HepG2 (cell line): ENCODE measurements around the gene ZNF764. TPM values are rescaled to one million over a fixed set of nuclear protein-coding genes. Genes with fewer than 3 reads are reported as not detected.

Source experiments
- AKNA ChIP-seq: sonication (generic); formaldehyde crosslinking; IDR thresholded peaks from 2 replicates; pipeline ENCODE4 v1.4.0; 2020; ENCODE audit warnings: missing genetic modification reagents, borderline replicate concordance
- ASH2L ChIP-seq: fragments of 300-600, 200-600 bp; sonication (generic); IDR thresholded peaks from 2 replicates; pipeline ENCODE4 v1.7.0; 2017; ENCODE audit warnings: low read depth, mild to moderate bottlenecking, moderate library complexity, mixed read lengths, low read length; ENCODE audit not compliant: insufficient read length
- CC2D1A ChIP-seq: sonication (generic); formaldehyde crosslinking; IDR thresholded peaks from 2 replicates; pipeline ENCODE4 v1.8.1; 2023; ENCODE audit warnings: mild to moderate bottlenecking, missing genetic modification reagents
- EZH2 ChIP-seq: conservative IDR thresholded peaks from 2 replicates; pipeline ENCODE4 v1.6.1; 2012; ENCODE audit warnings: mild to moderate bottlenecking, low read depth, low read length, moderate library complexity
- LCORL ChIP-seq, 2 experiments: fragments of 450-650 bp in 1 of 2; sonication (generic) in 1 of 2; formaldehyde crosslinking in 1 of 2; IDR thresholded peaks; 2 replicates each; pipeline versions ENCODE4 v1.5.0 to v1.6.1; 2017 to 2020; ENCODE audit warnings: antibody characterized with exemption in 1 of 2, missing genetic modification reagents in 1 of 2
- PRPF4 ChIP-seq: fragments of 200-400 bp; formaldehyde crosslinking; IDR thresholded peaks from 2 replicates; pipeline ENCODE4 v1.6.1; 2016; ENCODE audit warnings: low read length, low read depth; ENCODE audit not compliant: poor library complexity, severe bottlenecking
- RFXAP ChIP-seq: sonication (generic); formaldehyde crosslinking; IDR thresholded peaks from 2 replicates; pipeline ENCODE4 v1.4.0; 2020; ENCODE audit warnings: missing genetic modification reagents, borderline replicate concordance
- SATB2 ChIP-seq: sonication (generic); formaldehyde crosslinking; IDR thresholded peaks from 2 replicates; pipeline ENCODE4 v1.5.0; 2020; ENCODE audit warnings: missing genetic modification reagents
- SMC3 ChIP-seq: IDR thresholded peaks from 2 replicates; pipeline ENCODE4 v1.6.1; 2011; ENCODE audit warnings: low read length, improper control_type of control experiment
- TBX2 ChIP-seq: sonication (generic); formaldehyde crosslinking; IDR thresholded peaks from 2 replicates; pipeline ENCODE4 v1.5.0; 2020; ENCODE audit warnings: missing genetic modification reagents, mild to moderate bottlenecking, borderline replicate concordance
- TRAFD1 ChIP-seq: sonication (generic); formaldehyde crosslinking; IDR thresholded peaks from 2 replicates; pipeline ENCODE4 v1.5.1; 2020; ENCODE audit warnings: missing genetic modification reagents, mild to moderate bottlenecking, borderline replicate concordance
- ZBTB38 ChIP-seq: sonication (generic); formaldehyde crosslinking; IDR thresholded peaks from 2 replicates; pipeline ENCODE4 v1.5.1; 2020; ENCODE audit warnings: mild to moderate bottlenecking, missing genetic modification reagents
- ZMAT3 ChIP-seq: sonication (generic); formaldehyde crosslinking; conservative IDR thresholded peaks from 2 replicates; pipeline ENCODE4 v1.7.0; 2021; ENCODE audit warnings: missing genetic modification reagents
- ZNF543 ChIP-seq: sonication (generic); formaldehyde crosslinking; IDR thresholded peaks from 2 replicates; pipeline ENCODE4 v1.4.0; 2020; ENCODE audit warnings: mild to moderate bottlenecking, missing genetic modification reagents
- ZNF646 ChIP-seq: sonication (generic); formaldehyde crosslinking; IDR thresholded peaks from 2 replicates; pipeline ENCODE4 v1.9.0; 2021; ENCODE audit warnings: mild to moderate bottlenecking, missing genetic modification reagents
- polyA plus RNA-seq, 8 experiments: library from polyadenylated mRNA; depleted of rRNA in 3 of 8; stranded (reverse) in 7 of 8; unstranded in 1 of 8; fragments of >200 nt; fragmentation: Illumina TruSeq in 4 of 8; extraction: Trizol in 4 of 8; gene quantifications; 2 replicates each; pipeline versions ENCODE4 v1.2.1 to v1.2.3, GENCODE V29; 2011 to 2016; ENCODE audit warnings: low read depth in 4 of 8, missing spikeins in 1 of 8, mixed read lengths in 1 of 8; ENCODE audit not compliant: insufficient read depth in 1 of 8
- total RNA-seq, 5 experiments: library from RNA; depleted of rRNA; stranded (reverse); fragments of >200 nt; fragmentation: Illumina TruSeq; extraction: Trizol; gene quantifications; 2 replicates each; pipeline ENCODE4 v1.2.3, GENCODE V29; 2016; ENCODE audit warnings: low read depth in 1 of 5

Gene ZNF764
- total and polyA plus RNA-seq, 2 of the 13 experiments (the other 11 are each of a cell fraction or from before 2014, with no cell fraction given) = 4.1 to 9.1 TPM

GRCh38 chr16:30535777-30536190 lies 22.4 kb downstream of the ZNF764 start (continued):
- TF ChIP-seq LCORL (IDR thresholded peaks at IDR 0.05) (no peak), LCORL (CRISPR knock-in tag; IDR thresholded peaks at IDR 0.05) (no peak; the same call in 1 of the 2 replicates), TRAFD1 (CRISPR knock-in tag) (no peak; the same call in 1 of the 2 replicates), EZH2 (no peak), SATB2 (CRISPR knock-in tag) (no peak; the same call in 1 of the 2 replicates), ZBTB38 (CRISPR knock-in tag) (peak; percentile 100), ASH2L (no peak), ZNF646 (no peak), RFXAP (no peak), ZMAT3 (no peak; the same call in 1 of the 2 replicates), SMC3 (peak; percentile 57), ZNF543 (CRISPR knock-in tag) (0 out of 2 replicates have a peak, but pooled peaks have one; percentile 37), TBX2 (peak; percentile 59; the same call in 1 of the 2 replicates), AKNA (CRISPR knock-in tag) (no peak), CC2D1A (no peak), PRPF4 (no peak)
